Measurements from ENCODE around the gene ADAMTSL1. TPM values are rescaled to one million over a fixed set of nuclear protein-coding genes. Genes with fewer than 3 reads are reported as not detected.

Gene ADAMTSL1
- total RNA-seq, 4 donors from 2014 or later = 13.3 to 39.7 (median 27.2) TPM

GRCh38 chr9:18905883-18906629 is 432.1 kb downstream of the ADAMTSL1 start:
- H3K27me3 ChIP-seq = no peaks in the 10 kb centered on the region
- TF ChIP-seq POLR2AphosphoS5 (IDR thresholded peaks at IDR 0.05) (no peak), EP300 (IDR thresholded peaks at IDR 0.05; ENCODE audit: low read depth) (no peak), POLR2A (IDR thresholded peaks at IDR 0.05) (no peak)
- TF ChIP-seq, protein P1, sequence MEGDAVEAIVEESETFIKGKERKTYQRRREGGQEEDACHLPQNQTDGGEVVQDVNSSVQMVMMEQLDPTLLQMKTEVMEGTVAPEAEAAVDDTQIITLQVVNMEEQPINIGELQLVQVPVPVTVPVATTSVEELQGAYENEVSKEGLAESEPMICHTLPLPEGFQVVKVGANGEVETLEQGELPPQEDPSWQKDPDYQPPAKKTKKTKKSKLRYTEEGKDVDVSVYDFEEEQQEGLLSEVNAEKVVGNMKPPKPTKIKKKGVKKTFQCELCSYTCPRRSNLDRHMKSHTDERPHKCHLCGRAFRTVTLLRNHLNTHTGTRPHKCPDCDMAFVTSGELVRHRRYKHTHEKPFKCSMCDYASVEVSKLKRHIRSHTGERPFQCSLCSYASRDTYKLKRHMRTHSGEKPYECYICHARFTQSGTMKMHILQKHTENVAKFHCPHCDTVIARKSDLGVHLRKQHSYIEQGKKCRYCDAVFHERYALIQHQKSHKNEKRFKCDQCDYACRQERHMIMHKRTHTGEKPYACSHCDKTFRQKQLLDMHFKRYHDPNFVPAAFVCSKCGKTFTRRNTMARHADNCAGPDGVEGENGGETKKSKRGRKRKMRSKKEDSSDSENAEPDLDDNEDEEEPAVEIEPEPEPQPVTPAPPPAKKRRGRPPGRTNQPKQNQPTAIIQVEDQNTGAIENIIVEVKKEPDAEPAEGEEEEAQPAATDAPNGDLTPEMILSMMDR (IDR thresholded peaks at IDR 0.05) = no peak
- no peaks in the 10 kb centered on the region for H3K4me1 ChIP-seq
- intact Hi-C loops (cut with DNase I; ENCODE audit: low total_unique reads) (no loop called here), in situ Hi-C loops (cut with MboI; ENCODE audit: low pct_ligation_motif_present in 1 of 4, low pct_unique_long_range_greater_than_20kb in 1 of 4, low sequenced_read_pairs in 3 of 4) (no loop called here)
- no peaks in the 10 kb centered on the region for H3K36me3 ChIP-seq
- WGBS, 2 donors (ENCODE audit: low coverage in 1 of 2) = 63 to 80% methylated on average over 2 to 9 of the region's 9 CpGs
- DNase-seq = no peak
- no peak overlapping the region for H3K4me3 ChIP-seq
- H3K27ac ChIP-seq = no peak overlapping the region
- peaks cover 0 to 7% of the 10 kb centered on the region in 2 donors for H3K9me3 ChIP-seq

GRCh38 chr9:18906656-18907395 is 432.9 kb downstream of the ADAMTSL1 start:
- Histone ChIP-seq H3K36me3 (no peaks in the 10 kb centered on the region), H3K27ac (no peak overlapping the region), H3K27me3 (no peaks in the 10 kb centered on the region), H3K4me1 (no peaks in the 10 kb centered on the region), H3K4me3 (no peak overlapping the region), H3K9me3 (no peaks in the 10 kb centered on the region)
- in situ Hi-C loops (cut with MboI; ENCODE audit: low pct_ligation_motif_present in 1 of 4, low pct_unique_long_range_greater_than_20kb in 1 of 4, low sequenced_read_pairs in 3 of 4) = no loop called here
- intact Hi-C loops (cut with DNase I; ENCODE audit: low total_unique reads) = no loop called here
- no peak for TF ChIP-seq POLR2AphosphoS5 (IDR thresholded peaks at IDR 0.05)
- TF ChIP-seq, protein P1 (IDR thresholded peaks at IDR 0.05) = no peak
- no peak for TF ChIP-seq POLR2A (IDR thresholded peaks at IDR 0.05)
- no peak for TF ChIP-seq EP300 (IDR thresholded peaks at IDR 0.05; ENCODE audit: low read depth)
- no peak for DNase-seq
- 94% methylated on average over 9 of the region's 9 CpGs; no CpG with 5 or more reads in 1 of the 2 donors for WGBS, 2 donors (ENCODE audit: low coverage in 1 of 2)

- no peaks in the 10 kb centered on the region for H3K27me3 ChIP-seq
- no peak overlapping the region for H3K27ac ChIP-seq
- 85 to 100% methylated on average over 4 to 15 of the region's 15 CpGs for WGBS, 2 donors (ENCODE audit: low coverage in 1 of 2)
- no peaks in the 10 kb centered on the region for H3K9me3 ChIP-seq
- DNase-seq = no peak
- no peaks in the 10 kb centered on the region for H3K36me3 ChIP-seq
- TF ChIP-seq POLR2AphosphoS5 (IDR thresholded peaks at IDR 0.05) (no peak), EP300 (IDR thresholded peaks at IDR 0.05; ENCODE audit: low read depth) (no peak), POLR2A (IDR thresholded peaks at IDR 0.05) (no peak)
- TF ChIP-seq, protein P1 (IDR thresholded peaks at IDR 0.05) = no peak
- H3K4me1 ChIP-seq = no peaks in the 10 kb centered on the region
- intact Hi-C loops (cut with DNase I; ENCODE audit: low total_unique reads) = no loop called here
- in situ Hi-C loops (cut with MboI; ENCODE audit: low pct_ligation_motif_present in 1 of 4, low pct_unique_long_range_greater_than_20kb in 1 of 4, low sequenced_read_pairs in 3 of 4) = no loop called here
- H3K4me3 ChIP-seq = no peak overlapping the region
Measured at GRCh38 chr9:18907927-18908625, 434.1 kb downstream of the ADAMTSL1 start.

All from transverse colon (tissue), 4 donors.